ENCODE measurements around the gene GCNT1.

Gene GCNT1

DNA sequence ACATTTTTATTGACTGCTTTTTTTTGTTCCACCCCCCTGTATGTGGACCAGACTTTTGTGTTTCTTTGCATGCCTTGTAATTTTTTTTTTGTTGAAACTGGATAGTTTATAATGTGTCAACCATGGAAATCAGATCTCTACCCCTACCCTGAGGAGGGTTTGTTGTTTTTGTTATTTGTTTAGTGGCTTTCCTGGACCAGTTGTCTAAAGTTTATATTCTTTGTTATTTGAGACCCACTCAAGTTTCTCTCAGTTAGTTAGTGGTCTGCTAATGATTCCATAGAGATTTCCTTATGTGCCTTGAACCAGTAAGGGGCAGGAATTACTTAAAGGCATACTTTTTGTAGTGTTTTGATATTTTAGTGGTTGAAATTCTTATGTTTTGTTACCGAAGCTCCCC is 41.1 kb downstream of the GCNT1 start:
- TF ChIP-seq, protein P1, sequence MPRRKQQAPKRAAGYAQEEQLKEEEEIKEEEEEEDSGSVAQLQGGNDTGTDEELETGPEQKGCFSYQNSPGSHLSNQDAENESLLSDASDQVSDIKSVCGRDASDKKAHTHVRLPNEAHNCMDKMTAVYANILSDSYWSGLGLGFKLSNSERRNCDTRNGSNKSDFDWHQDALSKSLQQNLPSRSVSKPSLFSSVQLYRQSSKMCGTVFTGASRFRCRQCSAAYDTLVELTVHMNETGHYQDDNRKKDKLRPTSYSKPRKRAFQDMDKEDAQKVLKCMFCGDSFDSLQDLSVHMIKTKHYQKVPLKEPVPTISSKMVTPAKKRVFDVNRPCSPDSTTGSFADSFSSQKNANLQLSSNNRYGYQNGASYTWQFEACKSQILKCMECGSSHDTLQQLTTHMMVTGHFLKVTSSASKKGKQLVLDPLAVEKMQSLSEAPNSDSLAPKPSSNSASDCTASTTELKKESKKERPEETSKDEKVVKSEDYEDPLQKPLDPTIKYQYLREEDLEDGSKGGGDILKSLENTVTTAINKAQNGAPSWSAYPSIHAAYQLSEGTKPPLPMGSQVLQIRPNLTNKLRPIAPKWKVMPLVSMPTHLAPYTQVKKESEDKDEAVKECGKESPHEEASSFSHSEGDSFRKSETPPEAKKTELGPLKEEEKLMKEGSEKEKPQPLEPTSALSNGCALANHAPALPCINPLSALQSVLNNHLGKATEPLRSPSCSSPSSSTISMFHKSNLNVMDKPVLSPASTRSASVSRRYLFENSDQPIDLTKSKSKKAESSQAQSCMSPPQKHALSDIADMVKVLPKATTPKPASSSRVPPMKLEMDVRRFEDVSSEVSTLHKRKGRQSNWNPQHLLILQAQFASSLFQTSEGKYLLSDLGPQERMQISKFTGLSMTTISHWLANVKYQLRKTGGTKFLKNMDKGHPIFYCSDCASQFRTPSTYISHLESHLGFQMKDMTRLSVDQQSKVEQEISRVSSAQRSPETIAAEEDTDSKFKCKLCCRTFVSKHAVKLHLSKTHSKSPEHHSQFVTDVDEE (CRISPR knock-in tag; IDR thresholded peaks at IDR 0.05), result no peak
- no peak for TF ChIP-seq ZFP30 (CRISPR knock-in tag; IDR thresholded peaks at IDR 0.05)
- no peak for TF ChIP-seq ZNF70 (CRISPR knock-in tag; IDR thresholded peaks at IDR 0.05)
- no peak for TF ChIP-seq TOX (CRISPR knock-in tag; IDR thresholded peaks at IDR 0.05; ENCODE audit: borderline replicate concordance)
- TF ChIP-seq, protein P2, sequence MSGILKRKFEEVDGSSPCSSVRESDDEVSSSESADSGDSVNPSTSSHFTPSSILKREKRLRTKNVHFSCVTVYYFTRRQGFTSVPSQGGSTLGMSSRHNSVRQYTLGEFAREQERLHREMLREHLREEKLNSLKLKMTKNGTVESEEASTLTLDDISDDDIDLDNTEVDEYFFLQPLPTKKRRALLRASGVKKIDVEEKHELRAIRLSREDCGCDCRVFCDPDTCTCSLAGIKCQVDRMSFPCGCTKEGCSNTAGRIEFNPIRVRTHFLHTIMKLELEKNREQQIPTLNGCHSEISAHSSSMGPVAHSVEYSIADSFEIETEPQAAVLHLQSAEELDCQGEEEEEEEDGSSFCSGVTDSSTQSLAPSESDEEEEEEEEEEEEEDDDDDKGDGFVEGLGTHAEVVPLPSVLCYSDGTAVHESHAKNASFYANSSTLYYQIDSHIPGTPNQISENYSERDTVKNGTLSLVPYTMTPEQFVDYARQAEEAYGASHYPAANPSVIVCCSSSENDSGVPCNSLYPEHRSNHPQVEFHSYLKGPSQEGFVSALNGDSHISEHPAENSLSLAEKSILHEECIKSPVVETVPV (CRISPR knock-in tag; IDR thresholded peaks at IDR 0.05), result no peak
- no peak for TF ChIP-seq BACH2 (CRISPR knock-in tag; IDR thresholded peaks at IDR 0.05; ENCODE audit: borderline replicate concordance)
- TF ChIP-seq ESRRG (CRISPR knock-in tag; IDR thresholded peaks at IDR 0.05), result no peak
- no peak for TF ChIP-seq ZNF8 (CRISPR knock-in tag; IDR thresholded peaks at IDR 0.05)
- no peak for TF ChIP-seq CSDC2 (CRISPR knock-in tag; IDR thresholded peaks at IDR 0.05)
- no peak for TF ChIP-seq PPARA (CRISPR knock-in tag; IDR thresholded peaks at IDR 0.05; ENCODE audit: borderline replicate concordance)
- TF ChIP-seq TCF4 (CRISPR knock-in tag; IDR thresholded peaks at IDR 0.05; ENCODE audit: borderline replicate concordance), result no peak
- TF ChIP-seq, protein P3, sequence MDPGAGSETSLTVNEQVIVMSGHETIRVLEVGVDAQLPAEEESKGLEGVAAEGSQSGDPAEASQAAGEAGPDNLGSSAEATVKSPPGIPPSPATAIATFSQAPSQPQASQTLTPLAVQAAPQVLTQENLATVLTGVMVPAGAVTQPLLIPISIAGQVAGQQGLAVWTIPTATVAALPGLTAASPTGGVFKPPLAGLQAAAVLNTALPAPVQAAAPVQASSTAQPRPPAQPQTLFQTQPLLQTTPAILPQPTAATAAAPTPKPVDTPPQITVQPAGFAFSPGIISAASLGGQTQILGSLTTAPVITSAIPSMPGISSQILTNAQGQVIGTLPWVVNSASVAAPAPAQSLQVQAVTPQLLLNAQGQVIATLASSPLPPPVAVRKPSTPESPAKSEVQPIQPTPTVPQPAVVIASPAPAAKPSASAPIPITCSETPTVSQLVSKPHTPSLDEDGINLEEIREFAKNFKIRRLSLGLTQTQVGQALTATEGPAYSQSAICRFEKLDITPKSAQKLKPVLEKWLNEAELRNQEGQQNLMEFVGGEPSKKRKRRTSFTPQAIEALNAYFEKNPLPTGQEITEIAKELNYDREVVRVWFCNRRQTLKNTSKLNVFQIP (CRISPR knock-in tag; IDR thresholded peaks at IDR 0.05; ENCODE audit: borderline replicate concordance, low read depth), result no peak
- no peak for TF ChIP-seq OSR1 (CRISPR knock-in tag; IDR thresholded peaks at IDR 0.05)
- no peak for TF ChIP-seq ZC3H10 (CRISPR knock-in tag; IDR thresholded peaks at IDR 0.05)
- no peak for TF ChIP-seq GLIS3 (CRISPR knock-in tag; IDR thresholded peaks at IDR 0.05)
- TF ChIP-seq, protein P4, sequence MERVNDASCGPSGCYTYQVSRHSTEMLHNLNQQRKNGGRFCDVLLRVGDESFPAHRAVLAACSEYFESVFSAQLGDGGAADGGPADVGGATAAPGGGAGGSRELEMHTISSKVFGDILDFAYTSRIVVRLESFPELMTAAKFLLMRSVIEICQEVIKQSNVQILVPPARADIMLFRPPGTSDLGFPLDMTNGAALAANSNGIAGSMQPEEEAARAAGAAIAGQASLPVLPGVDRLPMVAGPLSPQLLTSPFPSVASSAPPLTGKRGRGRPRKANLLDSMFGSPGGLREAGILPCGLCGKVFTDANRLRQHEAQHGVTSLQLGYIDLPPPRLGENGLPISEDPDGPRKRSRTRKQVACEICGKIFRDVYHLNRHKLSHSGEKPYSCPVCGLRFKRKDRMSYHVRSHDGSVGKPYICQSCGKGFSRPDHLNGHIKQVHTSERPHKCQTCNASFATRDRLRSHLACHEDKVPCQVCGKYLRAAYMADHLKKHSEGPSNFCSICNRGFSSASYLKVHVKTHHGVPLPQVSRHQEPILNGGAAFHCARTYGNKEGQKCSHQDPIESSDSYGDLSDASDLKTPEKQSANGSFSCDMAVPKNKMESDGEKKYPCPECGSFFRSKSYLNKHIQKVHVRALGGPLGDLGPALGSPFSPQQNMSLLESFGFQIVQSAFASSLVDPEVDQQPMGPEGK (CRISPR knock-in tag; IDR thresholded peaks at IDR 0.05; ENCODE audit: borderline replicate concordance), result no peak
- no peak for TF ChIP-seq SNAI2 (CRISPR knock-in tag; IDR thresholded peaks at IDR 0.05)
- no peak for ATAC-seq

DNA sequence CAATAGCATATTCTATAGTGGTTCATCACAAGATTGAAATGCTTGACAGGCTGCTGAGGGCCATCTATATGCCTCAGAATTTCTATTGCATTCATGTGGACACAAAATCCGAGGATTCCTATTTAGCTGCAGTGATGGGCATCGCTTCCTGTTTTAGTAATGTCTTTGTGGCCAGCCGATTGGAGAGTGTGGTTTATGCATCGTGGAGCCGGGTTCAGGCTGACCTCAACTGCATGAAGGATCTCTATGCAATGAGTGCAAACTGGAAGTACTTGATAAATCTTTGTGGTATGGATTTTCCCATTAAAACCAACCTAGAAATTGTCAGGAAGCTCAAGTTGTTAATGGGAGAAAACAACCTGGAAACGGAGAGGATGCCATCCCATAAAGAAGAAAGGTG is 43.8 kb downstream of the GCNT1 start:
- ATAC-seq, result no peak
- TF ChIP-seq, protein P2 (CRISPR knock-in tag; IDR thresholded peaks at IDR 0.05), result no peak
- TF ChIP-seq OSR1 (CRISPR knock-in tag; IDR thresholded peaks at IDR 0.05), result no peak
- TF ChIP-seq SNAI2 (CRISPR knock-in tag; IDR thresholded peaks at IDR 0.05), result no peak
- TF ChIP-seq, protein P4 (CRISPR knock-in tag; IDR thresholded peaks at IDR 0.05; ENCODE audit: borderline replicate concordance), result no peak
- no peak for TF ChIP-seq TCF4 (CRISPR knock-in tag; IDR thresholded peaks at IDR 0.05; ENCODE audit: borderline replicate concordance)
- no peak for TF ChIP-seq TOX (CRISPR knock-in tag; IDR thresholded peaks at IDR 0.05; ENCODE audit: borderline replicate concordance)
- TF ChIP-seq, protein P3 (CRISPR knock-in tag; IDR thresholded peaks at IDR 0.05; ENCODE audit: borderline replicate concordance, low read depth), result no peak
- TF ChIP-seq, protein P1 (CRISPR knock-in tag; IDR thresholded peaks at IDR 0.05), result no peak
- TF ChIP-seq ZC3H10 (CRISPR knock-in tag; IDR thresholded peaks at IDR 0.05), result no peak
- TF ChIP-seq ARNTL (CRISPR knock-in tag; IDR thresholded peaks at IDR 0.05; ENCODE audit: borderline replicate concordance, low read depth), result no peak
- TF ChIP-seq PPARA (CRISPR knock-in tag; IDR thresholded peaks at IDR 0.05; ENCODE audit: borderline replicate concordance), result no peak
- no peak for TF ChIP-seq ESRRG (CRISPR knock-in tag; IDR thresholded peaks at IDR 0.05)
- TF ChIP-seq CSDC2 (CRISPR knock-in tag; IDR thresholded peaks at IDR 0.05), result no peak
- TF ChIP-seq ISL1 (CRISPR knock-in tag; IDR thresholded peaks at IDR 0.05), result no peak
- no peak for TF ChIP-seq ZFP30 (CRISPR knock-in tag; IDR thresholded peaks at IDR 0.05)
- TF ChIP-seq, protein P5, sequence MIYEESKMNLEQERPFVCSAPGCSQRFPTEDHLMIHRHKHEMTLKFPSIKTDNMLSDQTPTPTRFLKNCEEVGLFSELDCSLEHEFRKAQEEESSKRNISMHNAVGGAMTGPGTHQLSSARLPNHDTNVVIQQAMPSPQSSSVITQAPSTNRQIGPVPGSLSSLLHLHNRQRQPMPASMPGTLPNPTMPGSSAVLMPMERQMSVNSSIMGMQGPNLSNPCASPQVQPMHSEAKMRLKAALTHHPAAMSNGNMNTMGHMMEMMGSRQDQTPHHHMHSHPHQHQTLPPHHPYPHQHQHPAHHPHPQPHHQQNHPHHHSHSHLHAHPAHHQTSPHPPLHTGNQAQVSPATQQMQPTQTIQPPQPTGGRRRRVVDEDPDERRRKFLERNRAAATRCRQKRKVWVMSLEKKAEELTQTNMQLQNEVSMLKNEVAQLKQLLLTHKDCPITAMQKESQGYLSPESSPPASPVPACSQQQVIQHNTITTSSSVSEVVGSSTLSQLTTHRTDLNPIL (CRISPR knock-in tag; IDR thresholded peaks at IDR 0.05; ENCODE audit: low read depth), result no peak
- no peak for TF ChIP-seq ZNF8 (CRISPR knock-in tag; IDR thresholded peaks at IDR 0.05)
- no peak for TF ChIP-seq BACH2 (CRISPR knock-in tag; IDR thresholded peaks at IDR 0.05; ENCODE audit: borderline replicate concordance)
